ENCODE results near the gene TM7SF3.
"Not testable (repeated sequence)": the region's sequence is repeated elsewhere in the genome, so short reads cannot be mapped to it uniquely, and the experiment has no call there.

- TF ChIP-seq PATZ1 (CRISPR knock-in tag; IDR thresholded peaks at IDR 0.05; ENCODE audit: borderline replicate concordance); ESRRG (CRISPR knock-in tag; IDR thresholded peaks at IDR 0.05); BACH2 (CRISPR knock-in tag; IDR thresholded peaks at IDR 0.05; ENCODE audit: borderline replicate concordance); POU6F1 (CRISPR knock-in tag; IDR thresholded peaks at IDR 0.05; ENCODE audit: borderline replicate concordance, low read depth); TSHZ2 (CRISPR knock-in tag; IDR thresholded peaks at IDR 0.05); OSR1 (CRISPR knock-in tag; IDR thresholded peaks at IDR 0.05); CSRNP3 (CRISPR knock-in tag; IDR thresholded peaks at IDR 0.05); ZFP3 (CRISPR knock-in tag; IDR thresholded peaks at IDR 0.05); CREB5 (CRISPR knock-in tag; IDR thresholded peaks at IDR 0.05; ENCODE audit: low read depth); RARB (CRISPR knock-in tag; IDR thresholded peaks at IDR 0.05); ZFP30 (CRISPR knock-in tag; IDR thresholded peaks at IDR 0.05); ARNTL (CRISPR knock-in tag; IDR thresholded peaks at IDR 0.05; ENCODE audit: borderline replicate concordance, low read depth); ISL1 (CRISPR knock-in tag; IDR thresholded peaks at IDR 0.05); TCF4 (CRISPR knock-in tag; IDR thresholded peaks at IDR 0.05; ENCODE audit: borderline replicate concordance): not testable (repeated sequence)
Measured at GRCh38 chr12:27042018-27042417, 27.8 kb upstream of the TM7SF3 start.
